Measurements from ENCODE around the gene TMED3. TPM values are rescaled to one million over a fixed set of nuclear protein-coding genes. Genes with fewer than 3 reads are reported as not detected.

TMED3 gene
- total and polyA plus RNA-seq, 9 of the 15 experiments (the other 6 are each of a cell fraction or from before 2014, with no cell fraction given): 6.1 to 89.6 (median 51.4) TPM

DNA sequence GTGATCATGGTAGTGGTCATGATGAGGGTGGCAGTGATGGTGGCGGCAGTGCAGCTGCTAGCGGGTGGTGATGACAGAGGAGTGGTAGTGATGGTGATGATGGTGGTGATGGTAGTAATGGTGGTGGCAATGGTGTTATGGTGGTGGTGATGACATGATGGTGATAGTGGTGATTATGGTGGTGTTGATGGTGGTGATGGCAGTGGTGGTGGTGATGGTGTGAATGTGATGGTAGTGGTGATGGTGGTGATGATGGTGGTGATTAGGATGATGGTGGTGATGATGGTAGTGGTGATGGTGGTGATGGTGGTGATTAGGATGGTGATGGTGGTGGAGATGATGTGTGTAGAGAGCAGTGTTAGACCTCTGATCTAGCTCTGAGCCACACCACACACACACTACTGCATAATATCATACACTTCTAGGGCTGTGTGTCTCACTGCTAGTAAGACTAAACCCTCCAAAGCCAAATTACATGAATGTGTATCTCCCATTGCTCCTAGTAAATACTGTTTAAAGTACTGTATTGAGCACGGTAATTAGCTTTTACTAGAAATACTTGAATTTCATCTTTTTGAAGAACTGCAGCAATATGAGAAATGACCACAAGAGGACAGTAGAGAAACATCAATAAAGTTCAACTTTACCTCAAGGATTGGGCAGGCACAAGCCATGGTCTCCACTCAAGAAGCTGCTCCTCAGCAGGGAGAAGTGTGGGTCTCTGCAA is 28.8 kb downstream of the TMED3 start:
- FAIRE-seq (peak; percentile 52), DNase-seq (ENCODE audit: extremely low read depth in 1 of 4, low spot score in 3 of 4) (peak; percentile 31 to 49 (median 44)), ATAC-seq (peak; percentile 71)
- POLR2A ChIA-PET: interaction anchor here (0.6 to 1.0 kb wide), 2 partner anchors 15 to 182 kb away, joined by 3 read pairs; no protein-coding TSS in a partner anchor
- no peak overlapping the region for H3K27ac ChIP-seq (ENCODE audit: extremely low read depth, low read depth, low read length)
- H3K36me3 ChIP-seq (ENCODE audit: control insufficient read depth, insufficient read depth, low read length): no peaks in the 10 kb centered on the region
- no peaks in the 10 kb centered on the region for H3K27me3 ChIP-seq (ENCODE audit: control insufficient read depth in 2 of 2, insufficient read depth in 2 of 2, low read length in 2 of 2)
- no peak overlapping the region for H3K9ac ChIP-seq (ENCODE audit: insufficient read depth in 1 of 2, low read depth in 2 of 2, low read length in 2 of 2)
- BruUV-seq (replicated peaks): no TSS peak
- H3K79me2 ChIP-seq (ENCODE audit: control insufficient read depth, insufficient read depth, low read length): no peaks in the 10 kb centered on the region
- H3K9me1 ChIP-seq (ENCODE audit: control insufficient read depth, insufficient read depth, low read length): no peaks in the 10 kb centered on the region
- no peaks in the 10 kb centered on the region for H3K9me3 ChIP-seq (replicated peaks; ENCODE audit: control insufficient read depth, insufficient read depth, low read depth, low read length)
- CTCF ChIA-PET (ENCODE audit: low intra/inter-chr PET ratio): interaction anchor here (0.6 to 3.1 kb wide), 8 partner anchors 96 to 1652 kb away, joined by 3 to 28 read pairs (median 3); no protein-coding TSS in a partner anchor
- H4K20me1 ChIP-seq (replicated peaks; ENCODE audit: control insufficient read depth, insufficient read depth, low read length): no peaks in the 10 kb centered on the region
- no peaks in the 10 kb centered on the region for H3K4me1 ChIP-seq (replicated peaks in 1 of 2; ENCODE audit: control insufficient read depth in 2 of 2, insufficient read depth in 2 of 2, low read length in 2 of 2)
- intact Hi-C loops (cut with micrococcal nuclease): loop anchor here (1.0 to 5.0 kb wide), 2 partner anchors 43 to 257 kb away; no protein-coding TSS in a partner anchor
- H2AFZ ChIP-seq (ENCODE audit: low read depth, low read length): no peak overlapping the region
- H3K4me3 ChIP-seq: no peak overlapping the region
- WGBS (ENCODE audit: insufficient coverage, low coverage, missing lambda C conversion rate): 62% methylated on average over 3 of the region's 3 CpGs
- no peak overlapping the region for H3K4me2 ChIP-seq (ENCODE audit: insufficient read depth, low read length)
- in situ Hi-C loops (cut with MboI): no loop called here
- TF ChIP-seq EWSR1 (IDR thresholded peaks at IDR 0.05; ENCODE audit: borderline replicate concordance, low read depth, partially characterized antibody) (no peak), ZNF507 (tag; conservative IDR thresholded peaks at IDR 0.05) (no peak), ZNF586 (CRISPR knock-in tag; conservative IDR thresholded peaks at IDR 0.05) (no peak), FOXA1 (IDR thresholded peaks at IDR 0.05; ENCODE audit: borderline replicate concordance) (no peak), TAF7 (tag; IDR thresholded peaks at IDR 0.05) (no peak), EZH2 (IDR thresholded peaks at IDR 0.05; ENCODE audit: borderline replicate concordance, low read depth, low read length) (no peak)
- TF ChIP-seq, protein P1, sequence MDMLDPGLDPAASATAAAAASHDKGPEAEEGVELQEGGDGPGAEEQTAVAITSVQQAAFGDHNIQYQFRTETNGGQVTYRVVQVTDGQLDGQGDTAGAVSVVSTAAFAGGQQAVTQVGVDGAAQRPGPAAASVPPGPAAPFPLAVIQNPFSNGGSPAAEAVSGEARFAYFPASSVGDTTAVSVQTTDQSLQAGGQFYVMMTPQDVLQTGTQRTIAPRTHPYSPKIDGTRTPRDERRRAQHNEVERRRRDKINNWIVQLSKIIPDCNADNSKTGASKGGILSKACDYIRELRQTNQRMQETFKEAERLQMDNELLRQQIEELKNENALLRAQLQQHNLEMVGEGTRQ (CRISPR knock-in tag; IDR thresholded peaks at IDR 0.05): no peak
- TF ChIP-seq, protein P2, sequence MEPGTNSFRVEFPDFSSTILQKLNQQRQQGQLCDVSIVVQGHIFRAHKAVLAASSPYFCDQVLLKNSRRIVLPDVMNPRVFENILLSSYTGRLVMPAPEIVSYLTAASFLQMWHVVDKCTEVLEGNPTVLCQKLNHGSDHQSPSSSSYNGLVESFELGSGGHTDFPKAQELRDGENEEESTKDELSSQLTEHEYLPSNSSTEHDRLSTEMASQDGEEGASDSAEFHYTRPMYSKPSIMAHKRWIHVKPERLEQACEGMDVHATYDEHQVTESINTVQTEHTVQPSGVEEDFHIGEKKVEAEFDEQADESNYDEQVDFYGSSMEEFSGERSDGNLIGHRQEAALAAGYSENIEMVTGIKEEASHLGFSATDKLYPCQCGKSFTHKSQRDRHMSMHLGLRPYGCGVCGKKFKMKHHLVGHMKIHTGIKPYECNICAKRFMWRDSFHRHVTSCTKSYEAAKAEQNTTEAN (CRISPR knock-in tag; IDR thresholded peaks at IDR 0.05): no peak
- TF ChIP-seq, protein P3, sequence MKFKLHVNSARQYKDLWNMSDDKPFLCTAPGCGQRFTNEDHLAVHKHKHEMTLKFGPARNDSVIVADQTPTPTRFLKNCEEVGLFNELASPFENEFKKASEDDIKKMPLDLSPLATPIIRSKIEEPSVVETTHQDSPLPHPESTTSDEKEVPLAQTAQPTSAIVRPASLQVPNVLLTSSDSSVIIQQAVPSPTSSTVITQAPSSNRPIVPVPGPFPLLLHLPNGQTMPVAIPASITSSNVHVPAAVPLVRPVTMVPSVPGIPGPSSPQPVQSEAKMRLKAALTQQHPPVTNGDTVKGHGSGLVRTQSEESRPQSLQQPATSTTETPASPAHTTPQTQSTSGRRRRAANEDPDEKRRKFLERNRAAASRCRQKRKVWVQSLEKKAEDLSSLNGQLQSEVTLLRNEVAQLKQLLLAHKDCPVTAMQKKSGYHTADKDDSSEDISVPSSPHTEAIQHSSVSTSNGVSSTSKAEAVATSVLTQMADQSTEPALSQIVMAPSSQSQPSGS (CRISPR knock-in tag; IDR thresholded peaks at IDR 0.05): no peak
- TF ChIP-seq, protein P4, sequence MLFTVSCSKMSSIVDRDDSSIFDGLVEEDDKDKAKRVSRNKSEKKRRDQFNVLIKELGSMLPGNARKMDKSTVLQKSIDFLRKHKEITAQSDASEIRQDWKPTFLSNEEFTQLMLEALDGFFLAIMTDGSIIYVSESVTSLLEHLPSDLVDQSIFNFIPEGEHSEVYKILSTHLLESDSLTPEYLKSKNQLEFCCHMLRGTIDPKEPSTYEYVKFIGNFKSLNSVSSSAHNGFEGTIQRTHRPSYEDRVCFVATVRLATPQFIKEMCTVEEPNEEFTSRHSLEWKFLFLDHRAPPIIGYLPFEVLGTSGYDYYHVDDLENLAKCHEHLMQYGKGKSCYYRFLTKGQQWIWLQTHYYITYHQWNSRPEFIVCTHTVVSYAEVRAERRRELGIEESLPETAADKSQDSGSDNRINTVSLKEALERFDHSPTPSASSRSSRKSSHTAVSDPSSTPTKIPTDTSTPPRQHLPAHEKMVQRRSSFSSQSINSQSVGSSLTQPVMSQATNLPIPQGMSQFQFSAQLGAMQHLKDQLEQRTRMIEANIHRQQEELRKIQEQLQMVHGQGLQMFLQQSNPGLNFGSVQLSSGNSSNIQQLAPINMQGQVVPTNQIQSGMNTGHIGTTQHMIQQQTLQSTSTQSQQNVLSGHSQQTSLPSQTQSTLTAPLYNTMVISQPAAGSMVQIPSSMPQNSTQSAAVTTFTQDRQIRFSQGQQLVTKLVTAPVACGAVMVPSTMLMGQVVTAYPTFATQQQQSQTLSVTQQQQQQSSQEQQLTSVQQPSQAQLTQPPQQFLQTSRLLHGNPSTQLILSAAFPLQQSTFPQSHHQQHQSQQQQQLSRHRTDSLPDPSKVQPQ (CRISPR knock-in tag; IDR thresholded peaks at IDR 0.05; ENCODE audit: borderline replicate concordance): no peak
- TF ChIP-seq, protein P5, sequence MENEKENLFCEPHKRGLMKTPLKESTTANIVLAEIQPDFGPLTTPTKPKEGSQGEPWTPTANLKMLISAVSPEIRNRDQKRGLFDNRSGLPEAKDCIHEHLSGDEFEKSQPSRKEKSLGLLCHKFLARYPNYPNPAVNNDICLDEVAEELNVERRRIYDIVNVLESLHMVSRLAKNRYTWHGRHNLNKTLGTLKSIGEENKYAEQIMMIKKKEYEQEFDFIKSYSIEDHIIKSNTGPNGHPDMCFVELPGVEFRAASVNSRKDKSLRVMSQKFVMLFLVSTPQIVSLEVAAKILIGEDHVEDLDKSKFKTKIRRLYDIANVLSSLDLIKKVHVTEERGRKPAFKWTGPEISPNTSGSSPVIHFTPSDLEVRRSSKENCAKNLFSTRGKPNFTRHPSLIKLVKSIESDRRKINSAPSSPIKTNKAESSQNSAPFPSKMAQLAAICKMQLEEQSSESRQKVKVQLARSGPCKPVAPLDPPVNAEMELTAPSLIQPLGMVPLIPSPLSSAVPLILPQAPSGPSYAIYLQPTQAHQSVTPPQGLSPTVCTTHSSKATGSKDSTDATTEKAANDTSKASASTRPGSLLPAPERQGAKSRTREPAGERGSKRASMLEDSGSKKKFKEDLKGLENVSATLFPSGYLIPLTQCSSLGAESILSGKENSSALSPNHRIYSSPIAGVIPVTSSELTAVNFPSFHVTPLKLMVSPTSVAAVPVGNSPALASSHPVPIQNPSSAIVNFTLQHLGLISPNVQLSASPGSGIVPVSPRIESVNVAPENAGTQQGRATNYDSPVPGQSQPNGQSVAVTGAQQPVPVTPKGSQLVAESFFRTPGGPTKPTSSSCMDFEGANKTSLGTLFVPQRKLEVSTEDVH (IDR thresholded peaks at IDR 0.05; ENCODE audit: low read depth, partially characterized antibody): no peak
